HepG2 (cell line): Measurements from ENCODE around the gene VPS4B. TPM values are rescaled to one million over a fixed set of nuclear protein-coding genes. Genes with fewer than 3 reads are reported as not detected.

ENCODE experiments used
- ATAC-seq: fragments of 200-7000 bp; cut with Tn5 transposase; 3 replicates; pipeline ENCODE4 v1.9.1; 2020; ENCODE audit warnings: mild to moderate bottlenecking, moderate library complexity
- BruUV-seq: library from RNA; stranded (reverse); fragments of 400-500 nt; replicated peaks from 2 replicates; lab custom pipeline; 2021; lab: Mats Ljungman, UMichigan
- CTCF ChIA-PET: fragments of 300-600 bp; formaldehyde crosslinking; extraction: SDS; loops from one replicate; lab custom pipeline; 2021; ENCODE audit warnings: low total read pairs, inconsistent platforms, low intra/inter-chr PET ratio; lab: Yijun Ruan, JAX
- POLR2A ChIA-PET: fragments of 350-600 bp; sonication (Branson Sonifier 250); formaldehyde crosslinking; loops from one replicate; lab custom pipeline; 2020; ENCODE audit warnings: antibody characterized with exemption, inconsistent platforms; lab: Yijun Ruan, JAX
- DNase-seq: peaks from one replicate; pipeline ENCODE4 v3.0.0-alpha.2; 2015; ENCODE audit warnings: low spot score
- FAIRE-seq: peaks from 3 replicates; lab custom pipeline; 2011; peaks lifted over from hg19 to GRCh38; lab: Jason Lieb, UNC
- H2AFZ ChIP-seq: one replicate; pipeline ENCODE4 v1.6.1; 2011; ENCODE audit warnings: low read length, inconsistent platforms
- H3K27ac ChIP-seq: fragments of 300-600 bp; 3 replicates; pipeline ENCODE4 v1.8.0; 2011; ENCODE audit warnings: mixed run types, mild to moderate bottlenecking, mixed read lengths, low read length, inconsistent platforms; ENCODE audit not compliant: insufficient read depth; ENCODE audit errors: extremely low read length
- H3K27me3 ChIP-seq, 2 experiments: fragments of 200-600 bp in 1 of 2; 2 replicates in 1 of 2; 3 replicates in 1 of 2; pipeline versions ENCODE4 v1.6.0 to v1.8.0; 2011; ENCODE audit warnings: low read length in 2 of 2, mild to moderate bottlenecking in 2 of 2, moderate library complexity in 2 of 2, inconsistent platforms in 1 of 2; ENCODE audit not compliant: insufficient read depth in 2 of 2, control insufficient read depth in 1 of 2
- H3K36me3 ChIP-seq, 2 experiments: fragments of 200-600 bp in 1 of 2; replicated peaks in 1 of 2; 2 replicates in 1 of 2; 3 replicates in 1 of 2; pipeline versions ENCODE4 v1.5.1 to v1.8.0; 2011; ENCODE audit warnings: low read length in 2 of 2, inconsistent platforms in 1 of 2; ENCODE audit not compliant: insufficient read depth in 2 of 2, control insufficient read depth in 1 of 2
- H3K4me1 ChIP-seq: 2 replicates; pipeline ENCODE4 v1.5.1; 2012; ENCODE audit warnings: low read length, inconsistent platforms; ENCODE audit not compliant: insufficient read depth
- H3K4me2 ChIP-seq: 2 replicates; pipeline ENCODE4 v1.6.0; 2011; ENCODE audit warnings: low read depth, low read length, inconsistent platforms
- H3K4me3 ChIP-seq, 3 experiments: fragments of 200-600 bp in 1 of 3; sonication (generic), shearing (Covaris generic) in 1 of 3; replicated peaks in 1 of 3; 2 replicates each; pipeline ENCODE4 v1.5.1; 2011 to 2016; ENCODE audit warnings: low read length in 3 of 3, inconsistent platforms in 2 of 3, low read depth in 2 of 3, mild to moderate bottlenecking in 2 of 3, control low read depth in 1 of 3, mixed read lengths in 1 of 3; ENCODE audit not compliant: insufficient read depth in 1 of 3
- H3K79me2 ChIP-seq: one replicate; pipeline ENCODE4 v1.6.1; 2011; ENCODE audit warnings: low read length, inconsistent platforms; ENCODE audit not compliant: insufficient read depth
- H3K9ac ChIP-seq: 2 replicates; pipeline ENCODE4 v1.6.0; 2011; ENCODE audit warnings: mild to moderate bottlenecking, low read depth, low read length, inconsistent platforms; ENCODE audit not compliant: insufficient read depth
- H3K9me3 ChIP-seq: 2 replicates; pipeline ENCODE4 v1.5.1; 2012; ENCODE audit warnings: mild to moderate bottlenecking, low read length
- H4K20me1 ChIP-seq: 2 replicates; pipeline ENCODE4 v1.6.0; 2011; ENCODE audit warnings: inconsistent platforms, mild to moderate bottlenecking, low read length, moderate library complexity; ENCODE audit not compliant: insufficient read depth
- ATAD3A ChIP-seq: sonication (generic); formaldehyde crosslinking; IDR thresholded peaks from 2 replicates; pipeline ENCODE4 v1.4.0; 2020; ENCODE audit warnings: missing genetic modification reagents
- CBX5 ChIP-seq: sonication (generic); formaldehyde crosslinking; IDR thresholded peaks from 2 replicates; pipeline ENCODE4 v1.4.0; 2020; ENCODE audit warnings: missing genetic modification reagents, borderline replicate concordance
- FOSL2 ChIP-seq: sonication (generic); formaldehyde crosslinking; IDR thresholded peaks from 2 replicates; pipeline ENCODE4 v1.4.0; 2020; ENCODE audit warnings: missing genetic modification reagents
- GATAD1 ChIP-seq: IDR thresholded peaks from 2 replicates; pipeline ENCODE4 v1.6.1; 2016; ENCODE audit warnings: missing genetic modification reagents, missing compliant biosample characterization
- HCFC1 ChIP-seq: fragments of 150-350 bp; IDR thresholded peaks from 2 replicates; pipeline ENCODE4 v1.6.1; 2014; ENCODE audit warnings: low read depth, low read length
- HNF1B ChIP-seq: sonication (generic); formaldehyde crosslinking; IDR thresholded peaks from 2 replicates; pipeline ENCODE4 v1.5.1; 2020; ENCODE audit warnings: mild to moderate bottlenecking, moderate library complexity, missing genetic modification reagents
- HOXA9 ChIP-seq: sonication (generic); formaldehyde crosslinking; IDR thresholded peaks from 2 replicates; pipeline ENCODE4 v1.8.1; 2022; ENCODE audit warnings: missing genetic modification reagents, mild to moderate bottlenecking, moderate library complexity, borderline replicate concordance
- MATR3 ChIP-seq: sonication (generic); formaldehyde crosslinking; IDR thresholded peaks from 2 replicates; pipeline ENCODE4 v1.4.0; 2020; ENCODE audit warnings: missing genetic modification reagents
- MYNN ChIP-seq: sonication (generic); formaldehyde crosslinking; IDR thresholded peaks from 2 replicates; pipeline ENCODE4 v1.4.0; 2020; ENCODE audit warnings: mild to moderate bottlenecking, low read depth, missing genetic modification reagents
- NR1H2 ChIP-seq: sonication (generic); formaldehyde crosslinking; IDR thresholded peaks from 2 replicates; pipeline ENCODE4 v1.8.1; 2022; ENCODE audit warnings: low read depth, missing genetic modification reagents, borderline replicate concordance
- PAF1 ChIP-seq: IDR thresholded peaks from 2 replicates; pipeline ENCODE4 v1.6.1; 2016; ENCODE audit warnings: missing genetic modification reagents, missing compliant biosample characterization
- SNAPC2 ChIP-seq: sonication (generic); formaldehyde crosslinking; IDR thresholded peaks from 2 replicates; pipeline ENCODE4 v1.8.1; 2022; ENCODE audit warnings: mild to moderate bottlenecking, missing genetic modification reagents
- SYNCRIP ChIP-seq: fragments of 200-400 bp; formaldehyde crosslinking; IDR thresholded peaks from 2 replicates; pipeline ENCODE4 v1.6.1; 2018; ENCODE audit warnings: mild to moderate bottlenecking, low read depth, low read length; ENCODE audit not compliant: insufficient read depth
- TOE1 ChIP-seq: sonication (generic); formaldehyde crosslinking; IDR thresholded peaks from 2 replicates; pipeline ENCODE4 v1.4.0; 2020; ENCODE audit warnings: mild to moderate bottlenecking, missing genetic modification reagents
- ZMYM2 ChIP-seq: sonication (generic); formaldehyde crosslinking; IDR thresholded peaks from 2 replicates; pipeline ENCODE4 v1.8.0; 2022; ENCODE audit warnings: mild to moderate bottlenecking, missing genetic modification reagents
- ZNF30 ChIP-seq: sonication (generic); formaldehyde crosslinking; IDR thresholded peaks from 2 replicates; pipeline ENCODE4 v1.5.0; 2020; ENCODE audit warnings: mild to moderate bottlenecking, missing genetic modification reagents
- ZNF605 ChIP-seq: sonication (generic); formaldehyde crosslinking; IDR thresholded peaks from 2 replicates; pipeline ENCODE4 v1.8.0; 2022; ENCODE audit warnings: mild to moderate bottlenecking, missing genetic modification reagents
- WGBS: methylation state at CpG from one replicate; pipeline ENCODE4 v1.1.6; 2017; ENCODE audit warnings: low lambda C conversion rate; 5-methylcytosine and 5-hydroxymethylcytosine counted together
- in situ Hi-C: cut with HindIII; loops from 2 replicates; pipeline ENCODE4 v1.10.0; 2017; ENCODE audit warnings: low pct_unique_long_range_greater_than_20kb; ENCODE audit not compliant: extremely low pct_ligation_motif_present
- intact Hi-C: fragments of 100-400 bp; cut with micrococcal nuclease; formaldehyde crosslinking; loops from one replicate; pipeline ENCODE4 v1.10.0; 2022; ENCODE audit not compliant: unreplicated experiment
- polyA plus RNA-seq, 8 experiments: library from polyadenylated mRNA; depleted of rRNA in 3 of 8; stranded (reverse) in 7 of 8; unstranded in 1 of 8; fragments of >200 nt; fragmentation: Illumina TruSeq in 4 of 8; extraction: Trizol in 4 of 8; gene quantifications; 2 replicates each; pipeline versions ENCODE4 v1.2.1 to v1.2.3, GENCODE V29; 2011 to 2016; ENCODE audit warnings: low read depth in 4 of 8, missing spikeins in 1 of 8, mixed read lengths in 1 of 8; ENCODE audit not compliant: insufficient read depth in 1 of 8
- total RNA-seq, 5 experiments: library from RNA; depleted of rRNA; stranded (reverse); fragments of >200 nt; fragmentation: Illumina TruSeq; extraction: Trizol; gene quantifications; 2 replicates each; pipeline ENCODE4 v1.2.3, GENCODE V29; 2016; ENCODE audit warnings: low read depth in 1 of 5
- TF ChIP-seq, protein P1 (sequence below): IDR thresholded peaks from 2 replicates; pipeline ENCODE4 v1.4.0; 2020; ENCODE audit warnings: mild to moderate bottlenecking, missing genetic modification reagents
- TF ChIP-seq, protein P2 (sequence below): sonication (generic); formaldehyde crosslinking; IDR thresholded peaks from 2 replicates; pipeline ENCODE4 v1.5.1; 2020; ENCODE audit warnings: missing genetic modification reagents, mild to moderate bottlenecking, borderline replicate concordance

Gene VPS4B
- total and polyA plus RNA-seq, 2 of the 13 experiments (the other 11 are each of a cell fraction or from before 2014, with no cell fraction given) = 12.8 to 25.9 TPM

DNA sequence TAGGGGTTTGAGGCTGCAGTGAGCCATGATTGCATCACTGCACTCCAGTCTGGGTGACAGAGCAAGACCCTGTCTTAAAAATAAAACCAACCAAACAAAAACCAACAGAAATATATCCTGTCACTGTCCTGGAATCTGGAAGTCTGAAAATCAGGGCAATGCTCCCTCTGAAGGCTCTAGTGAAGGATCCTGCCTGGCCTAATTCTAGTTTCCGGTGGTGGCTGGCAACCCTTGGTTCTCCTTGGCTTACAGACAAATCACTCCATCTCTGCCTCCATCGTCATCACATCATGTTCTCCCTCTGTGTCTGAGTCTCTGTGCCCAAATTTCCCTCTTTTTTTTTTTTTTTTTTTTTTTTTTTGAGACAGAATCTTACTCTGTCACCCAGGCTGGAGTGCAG lies 15.9 kb upstream of the VPS4B start (continued):
- TF ChIP-seq, protein P1, sequence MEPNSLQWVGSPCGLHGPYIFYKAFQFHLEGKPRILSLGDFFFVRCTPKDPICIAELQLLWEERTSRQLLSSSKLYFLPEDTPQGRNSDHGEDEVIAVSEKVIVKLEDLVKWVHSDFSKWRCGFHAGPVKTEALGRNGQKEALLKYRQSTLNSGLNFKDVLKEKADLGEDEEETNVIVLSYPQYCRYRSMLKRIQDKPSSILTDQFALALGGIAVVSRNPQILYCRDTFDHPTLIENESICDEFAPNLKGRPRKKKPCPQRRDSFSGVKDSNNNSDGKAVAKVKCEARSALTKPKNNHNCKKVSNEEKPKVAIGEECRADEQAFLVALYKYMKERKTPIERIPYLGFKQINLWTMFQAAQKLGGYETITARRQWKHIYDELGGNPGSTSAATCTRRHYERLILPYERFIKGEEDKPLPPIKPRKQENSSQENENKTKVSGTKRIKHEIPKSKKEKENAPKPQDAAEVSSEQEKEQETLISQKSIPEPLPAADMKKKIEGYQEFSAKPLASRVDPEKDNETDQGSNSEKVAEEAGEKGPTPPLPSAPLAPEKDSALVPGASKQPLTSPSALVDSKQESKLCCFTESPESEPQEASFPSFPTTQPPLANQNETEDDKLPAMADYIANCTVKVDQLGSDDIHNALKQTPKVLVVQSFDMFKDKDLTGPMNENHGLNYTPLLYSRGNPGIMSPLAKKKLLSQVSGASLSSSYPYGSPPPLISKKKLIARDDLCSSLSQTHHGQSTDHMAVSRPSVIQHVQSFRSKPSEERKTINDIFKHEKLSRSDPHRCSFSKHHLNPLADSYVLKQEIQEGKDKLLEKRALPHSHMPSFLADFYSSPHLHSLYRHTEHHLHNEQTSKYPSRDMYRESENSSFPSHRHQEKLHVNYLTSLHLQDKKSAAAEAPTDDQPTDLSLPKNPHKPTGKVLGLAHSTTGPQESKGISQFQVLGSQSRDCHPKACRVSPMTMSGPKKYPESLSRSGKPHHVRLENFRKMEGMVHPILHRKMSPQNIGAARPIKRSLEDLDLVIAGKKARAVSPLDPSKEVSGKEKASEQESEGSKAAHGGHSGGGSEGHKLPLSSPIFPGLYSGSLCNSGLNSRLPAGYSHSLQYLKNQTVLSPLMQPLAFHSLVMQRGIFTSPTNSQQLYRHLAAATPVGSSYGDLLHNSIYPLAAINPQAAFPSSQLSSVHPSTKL = no peak
- TF ChIP-seq NR1H2 = no peak
- TF ChIP-seq SNAPC2 (CRISPR knock-in tag) = no peak

- Histone ChIP-seq H3K4me2 (no peak overlapping the region), H3K9me3 (no peaks in the 10 kb centered on the region), H3K9ac (no peak overlapping the region)
- 19% methylated on average over 4 of the region's 4 CpGs for WGBS
- TF ChIP-seq ATAD3A (CRISPR knock-in tag) (no peak), SYNCRIP (no peak), CBX5 (CRISPR knock-in tag) (no peak), HCFC1 (no peak), HOXA9 (no peak), FOSL2 (no peak), HNF1B (CRISPR knock-in tag) (no peak), TOE1 (CRISPR knock-in tag) (no peak), GATAD1 (CRISPR knock-in tag) (no peak), ZNF605 (CRISPR knock-in tag) (no peak), MYNN (CRISPR knock-in tag) (no peak), MATR3 (CRISPR knock-in tag) (no peak), PAF1 (no peak), ZMYM2 (no peak), ZNF30 (CRISPR knock-in tag) (no peak)
- TF ChIP-seq, protein P2, sequence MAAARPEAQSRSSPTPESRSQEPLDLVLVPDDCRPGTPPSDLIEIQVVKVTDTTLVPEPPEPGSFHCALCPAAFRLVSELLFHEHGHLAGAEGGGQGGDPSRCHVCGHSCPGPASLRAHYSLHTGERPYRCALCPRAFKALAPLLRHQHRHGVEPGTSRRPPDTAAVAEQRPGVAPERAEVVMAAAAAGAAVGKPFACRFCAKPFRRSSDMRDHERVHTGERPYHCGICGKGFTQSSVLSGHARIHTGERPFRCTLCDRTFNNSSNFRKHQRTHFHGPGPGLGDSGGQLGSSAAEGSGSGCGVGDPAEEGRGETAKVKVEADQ (CRISPR knock-in tag) = no peak
- TF ChIP-seq, all 625 proteins: peak for 0
- H3K4me3 ChIP-seq = no peak overlapping the region
- no peaks in the 10 kb centered on the region for H4K20me1 ChIP-seq
- intact Hi-C loops = no loop called here
- DNase-seq = no peak
- H3K36me3 ChIP-seq = no peaks in the 10 kb centered on the region
- ChIA-PET CTCF (no interaction called here), POLR2A (no interaction called here)
- H2AFZ ChIP-seq = no peak overlapping the region
- H3K27ac ChIP-seq = no peak overlapping the region
- peaks cover 0 to 11% of the 10 kb centered on the region in 2 experiments; a peak in 2 of 5 replicates for H3K27me3 ChIP-seq
- ATAC-seq = no peak
- in situ Hi-C loops = loop anchor here (10.0 kb wide), 2 partner anchors 89 to 429 kb away; no protein-coding TSS in a partner anchor
- no TSS peak for BruUV-seq
- H3K79me2 ChIP-seq = no peaks in the 10 kb centered on the region
- no peak for FAIRE-seq
- H3K4me1 ChIP-seq = no peaks in the 10 kb centered on the region
Observed at GRCh38 chr18:63433334-63433866, 11.1 kb upstream of the VPS4B start.
